ENCODE measurements around the gene GIGYF1.

DNA sequence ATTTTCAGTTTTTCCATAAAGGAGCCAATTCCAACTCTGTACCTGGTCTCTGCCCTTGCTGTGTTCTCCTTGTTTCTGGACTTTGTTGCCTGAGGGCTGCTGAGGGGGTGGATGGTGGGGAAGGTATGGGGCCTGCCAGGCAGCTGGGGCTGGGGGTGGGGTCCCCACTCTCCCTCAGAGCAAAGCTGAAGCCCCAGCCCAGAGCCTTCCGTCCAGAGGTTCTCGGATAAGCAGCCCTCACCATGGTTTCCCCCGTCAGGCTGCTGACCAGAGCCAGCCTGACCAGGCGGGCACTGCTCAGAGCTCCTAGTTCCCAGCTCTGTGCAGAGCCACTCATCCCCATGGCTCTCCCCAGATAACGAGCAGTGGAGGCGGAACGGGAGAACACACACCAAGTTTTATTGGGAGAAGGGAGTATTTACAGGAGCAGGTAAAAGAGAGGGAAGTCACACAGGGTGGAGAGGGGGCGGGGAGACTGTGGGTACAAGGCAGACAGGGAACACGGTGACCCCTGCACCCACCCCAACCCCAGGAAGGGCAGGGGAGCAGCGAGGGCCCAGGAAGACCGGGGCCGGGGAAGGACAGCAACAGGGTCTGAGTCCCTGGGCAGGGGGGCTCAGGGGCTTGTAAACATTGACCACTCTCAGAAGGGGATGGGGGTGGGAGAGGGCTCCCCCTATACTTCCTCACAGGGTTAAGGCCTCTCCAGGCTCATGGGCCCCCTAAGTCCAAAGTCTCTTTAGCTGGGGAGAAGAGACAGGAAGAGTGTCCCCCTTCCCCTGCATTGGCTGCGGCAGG lies 14.7 kb downstream of the GIGYF1 start:
- TF ChIP-seq, protein P1, sequence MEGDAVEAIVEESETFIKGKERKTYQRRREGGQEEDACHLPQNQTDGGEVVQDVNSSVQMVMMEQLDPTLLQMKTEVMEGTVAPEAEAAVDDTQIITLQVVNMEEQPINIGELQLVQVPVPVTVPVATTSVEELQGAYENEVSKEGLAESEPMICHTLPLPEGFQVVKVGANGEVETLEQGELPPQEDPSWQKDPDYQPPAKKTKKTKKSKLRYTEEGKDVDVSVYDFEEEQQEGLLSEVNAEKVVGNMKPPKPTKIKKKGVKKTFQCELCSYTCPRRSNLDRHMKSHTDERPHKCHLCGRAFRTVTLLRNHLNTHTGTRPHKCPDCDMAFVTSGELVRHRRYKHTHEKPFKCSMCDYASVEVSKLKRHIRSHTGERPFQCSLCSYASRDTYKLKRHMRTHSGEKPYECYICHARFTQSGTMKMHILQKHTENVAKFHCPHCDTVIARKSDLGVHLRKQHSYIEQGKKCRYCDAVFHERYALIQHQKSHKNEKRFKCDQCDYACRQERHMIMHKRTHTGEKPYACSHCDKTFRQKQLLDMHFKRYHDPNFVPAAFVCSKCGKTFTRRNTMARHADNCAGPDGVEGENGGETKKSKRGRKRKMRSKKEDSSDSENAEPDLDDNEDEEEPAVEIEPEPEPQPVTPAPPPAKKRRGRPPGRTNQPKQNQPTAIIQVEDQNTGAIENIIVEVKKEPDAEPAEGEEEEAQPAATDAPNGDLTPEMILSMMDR (IDR thresholded peaks at IDR 0.05; ENCODE audit: poor library complexity), result no peak
- no peak for TF ChIP-seq EZH2phosphoT487 (IDR thresholded peaks at IDR 0.05; ENCODE audit: low read depth, severe bottlenecking, unreplicated experiment)

Measured in hepatocyte (in vitro differentiated cells).